Measurements from ENCODE around the gene PPIC. TPM values are rescaled to one million over a fixed set of nuclear protein-coding genes. Genes with fewer than 3 reads are reported as not detected.

Gene PPIC
- 7.2 TPM for total RNA-seq

GRCh38 chr5:123036391-123037103, at the start of gene PPIC:
PPIC (minus strand) TSS chr5:123036725; CDS start chr5:123036625, 100 bp downstream.

Small RNA genes lying within 50 kb of the gene (small RNA-seq; reads per million reads assigned to genes)
- not detected for gene RN7SL689P
- gene RN7SL711P = not detected

Other genes starting within 250 kb of the PPIC start
- 27.2 TPM for gene SNX24, start 191.1 kb downstream of the PPIC start, total RNA-seq
- 0.46 TPM for gene PRDM6, start 52.5 kb upstream of the PPIC start, total RNA-seq